Hematopoietic multipotent progenitor cell treated with erythropoietin and hydrocortisone succinate and interleukin-3 and kit ligand, for 15 days (in vitro differentiated cells): ENCODE measurements around the gene CTR9.

Experiments
- DNase-seq: peaks from one replicate; pipeline ENCODE4 v3.0.0-alpha.2; 2015; ENCODE audit warnings: low spot score

The CTR9 gene

DNA sequence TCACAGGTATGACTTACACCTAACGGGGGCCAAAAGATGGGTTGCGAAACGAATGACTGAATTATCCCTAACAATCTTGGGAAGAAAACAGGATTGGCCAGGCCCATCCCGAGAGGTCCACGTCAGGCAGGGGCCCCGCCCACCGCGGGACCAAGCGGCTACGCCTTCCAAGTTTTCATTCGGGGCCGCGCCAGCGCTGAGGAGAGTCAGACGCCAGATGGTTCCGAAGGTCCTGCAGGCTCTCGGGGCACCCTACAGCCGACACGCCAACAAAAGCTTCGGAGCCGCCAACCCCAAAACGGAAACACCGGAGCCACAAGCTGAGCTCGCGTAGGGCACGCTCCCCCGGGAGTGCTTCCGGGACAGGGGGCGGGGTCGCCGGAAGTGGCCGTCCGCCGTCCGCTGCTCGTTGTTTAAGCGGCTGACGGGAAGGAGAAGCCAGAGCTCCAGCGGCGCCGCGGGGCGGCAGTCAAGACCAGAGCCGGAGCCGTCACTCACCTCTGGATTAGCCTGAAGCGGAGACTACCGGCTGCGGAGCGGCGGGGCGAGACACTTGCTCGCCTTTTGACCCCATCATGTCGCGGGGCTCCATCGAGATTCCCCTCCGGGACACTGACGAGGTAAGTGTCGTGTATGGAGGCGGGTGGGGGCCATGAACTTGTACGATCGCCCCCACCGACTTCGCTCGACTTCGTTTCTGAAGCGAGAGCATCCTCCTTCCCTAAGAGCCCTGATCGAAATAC is at the start of gene CTR9:
TSS of gene CTR9 (plus strand) at position 409 of the 743 bp plus-strand sequence. CDS start at position 576, 167 bp downstream.
- peak; percentile 87 for DNase-seq

DNA sequence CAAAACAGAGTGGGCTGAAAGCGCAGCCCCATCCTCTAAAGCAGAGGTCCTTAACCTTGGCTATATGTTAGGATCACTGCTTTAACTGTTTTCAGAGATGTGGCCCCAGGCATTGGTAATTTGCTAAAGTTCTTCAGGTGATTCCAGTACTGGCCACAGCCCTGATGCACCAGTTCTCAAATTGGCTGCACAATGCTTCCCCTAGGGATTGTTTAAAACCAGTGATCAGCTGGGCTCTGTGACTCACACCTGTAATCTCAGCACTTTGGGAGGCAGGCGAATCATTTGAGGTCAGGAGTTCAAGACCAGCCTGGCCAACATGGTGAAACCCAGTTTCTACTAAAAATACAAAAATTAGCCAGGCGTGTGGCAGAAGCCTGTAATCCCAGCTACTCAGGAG is 49.1 kb upstream of the CTR9 start:
- no peak for DNase-seq

DNA sequence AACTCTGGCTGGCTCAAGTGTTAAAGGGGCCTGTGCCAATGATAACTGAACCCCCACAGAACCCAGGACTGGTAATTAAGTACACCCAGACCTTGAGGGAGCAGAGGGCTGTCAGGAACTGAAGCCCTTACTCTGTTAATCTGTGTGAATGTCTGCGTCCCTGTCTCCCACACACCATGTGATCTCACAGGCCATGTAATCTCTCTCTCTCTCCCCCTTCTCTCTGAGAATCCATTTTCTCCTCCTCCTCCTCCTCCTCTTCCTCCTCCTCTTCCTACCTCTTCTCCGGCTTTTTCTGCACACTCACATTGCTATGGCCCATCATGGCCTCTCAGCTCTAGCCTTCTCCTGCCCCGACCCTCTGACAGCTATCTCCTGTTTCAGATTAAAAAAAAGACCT is 42.9 kb upstream of the CTR9 start:
- no peak for DNase-seq

DNA sequence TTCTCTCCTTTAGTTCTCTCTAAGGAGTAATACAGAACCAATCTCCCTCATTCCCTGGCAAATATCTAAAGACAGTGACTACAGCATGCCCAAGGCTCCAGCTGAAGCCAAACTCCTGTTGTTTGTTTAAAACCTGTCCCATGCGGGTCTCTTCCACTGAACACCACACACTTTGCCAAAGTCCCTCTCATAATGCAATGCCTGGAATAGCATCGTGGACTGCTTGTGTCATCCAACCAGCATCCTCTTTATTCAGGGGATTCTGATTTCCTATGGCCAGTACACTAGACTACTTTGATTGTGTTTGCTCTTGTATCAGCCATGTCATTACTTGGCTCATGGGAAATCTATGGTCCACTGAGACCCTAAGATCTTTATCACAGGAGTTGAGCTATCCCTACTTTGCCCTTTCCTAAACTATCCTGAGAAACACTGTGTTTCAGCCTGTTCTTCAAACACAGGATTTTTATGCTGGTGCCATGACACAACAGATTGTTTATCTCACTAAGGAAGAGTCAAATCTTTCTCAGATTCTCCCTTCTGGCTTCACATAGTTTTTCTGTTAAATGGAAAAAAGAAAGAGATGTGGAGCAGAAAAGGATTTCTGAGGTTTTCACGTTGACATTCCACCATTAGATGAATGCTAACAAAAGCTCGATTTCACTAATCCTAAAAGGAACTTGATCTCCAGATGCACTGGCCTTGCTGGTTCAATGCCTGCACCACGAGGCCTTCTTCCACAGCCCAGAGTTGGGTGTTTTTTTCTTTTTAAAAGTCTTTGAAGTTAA is 41.6 kb upstream of the CTR9 start:
- DNase-seq = no peak

DNA sequence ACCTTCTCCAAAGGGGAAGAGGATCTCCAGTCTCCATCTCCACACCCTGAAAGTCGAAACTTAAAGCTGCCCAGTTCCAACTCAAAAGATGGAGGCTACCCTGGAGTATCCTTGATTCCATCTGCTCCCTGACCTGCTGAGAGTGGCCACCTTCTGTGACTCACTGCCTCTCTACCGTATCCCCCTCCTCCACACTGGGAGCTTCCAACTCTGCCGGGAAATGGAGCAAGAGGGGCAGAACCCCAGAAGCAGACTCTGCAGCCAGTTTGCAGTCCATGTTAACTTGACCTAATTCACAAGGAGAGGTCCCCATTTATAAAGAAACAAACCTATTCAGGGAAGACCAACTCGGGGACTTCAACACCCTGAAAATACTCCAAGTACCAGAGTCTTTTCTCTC is 35.5 kb upstream of the CTR9 start:
- no peak for DNase-seq

DNA sequence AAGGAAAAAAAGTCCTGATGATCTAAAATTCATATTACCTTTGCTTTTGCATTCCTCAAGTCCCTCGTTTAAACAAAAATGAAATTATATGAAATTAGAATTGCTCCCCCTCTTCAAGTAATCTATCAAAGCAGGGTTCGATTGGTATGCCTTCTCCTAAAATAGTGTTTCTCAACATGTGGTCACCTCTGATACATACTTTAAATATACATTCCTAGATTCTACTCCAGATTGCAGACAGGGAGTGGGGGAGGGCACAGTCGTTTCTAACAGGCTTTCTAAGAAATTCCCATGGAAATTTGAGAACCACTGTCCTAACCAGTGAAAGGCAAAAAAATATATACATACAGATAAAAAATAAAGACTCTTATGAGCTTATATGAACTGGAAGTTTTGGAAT is 34.9 kb upstream of the CTR9 start:
- no peak for DNase-seq

DNA sequence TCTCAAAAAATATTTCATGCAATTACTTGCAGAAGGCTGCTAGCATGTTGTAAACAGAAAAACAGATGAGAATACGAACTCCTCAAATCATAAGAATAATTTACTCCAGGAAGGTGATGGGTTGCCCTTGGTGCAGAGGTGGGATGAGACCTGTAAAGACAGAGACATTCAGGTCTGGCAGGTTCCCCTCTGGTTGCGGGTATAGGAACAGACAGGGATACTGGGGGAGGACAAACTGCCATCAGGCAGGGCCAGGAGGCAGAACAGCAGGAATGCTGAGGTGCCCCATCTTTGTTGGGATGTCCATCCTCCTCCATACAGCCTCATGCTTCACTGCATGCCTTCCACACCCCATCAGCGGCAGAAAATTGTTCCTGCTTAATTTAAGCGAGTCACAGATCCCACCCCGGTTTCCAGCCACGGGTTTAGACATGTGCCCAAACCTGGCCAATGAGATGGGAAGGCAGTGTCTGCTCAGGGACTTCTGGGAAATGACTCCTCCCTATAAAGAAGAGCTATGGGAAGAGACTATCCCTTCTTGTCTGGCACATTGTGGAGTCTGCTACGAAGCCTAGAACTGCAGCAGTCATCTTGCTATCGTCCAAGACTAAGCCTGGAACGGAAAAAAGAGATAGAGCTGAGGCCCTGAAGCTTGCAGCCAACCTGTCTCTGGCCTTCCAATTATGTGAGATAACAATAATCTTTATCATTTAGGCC is 34.3 kb upstream of the CTR9 start:
- no peak for DNase-seq

DNA sequence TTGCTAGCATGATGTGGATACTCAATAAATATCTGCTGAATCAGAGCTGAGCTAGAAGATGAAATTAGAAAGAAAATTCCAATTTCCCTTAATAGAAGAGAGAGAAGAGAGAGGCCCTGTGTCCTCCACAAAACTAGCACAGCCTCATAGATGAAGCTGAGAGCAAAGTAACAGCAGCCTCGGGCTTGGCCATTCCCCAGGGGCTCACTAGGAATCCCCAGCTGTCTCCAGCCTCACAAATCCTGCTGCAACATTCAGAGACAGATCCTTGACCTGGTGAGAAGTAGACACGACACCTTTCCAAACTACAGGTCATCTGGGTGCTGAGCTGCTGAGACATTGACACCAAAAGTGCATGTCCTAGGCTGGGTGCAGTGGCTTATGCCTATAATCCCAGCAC is 31.4 kb upstream of the CTR9 start:
- no peak for DNase-seq

DNA sequence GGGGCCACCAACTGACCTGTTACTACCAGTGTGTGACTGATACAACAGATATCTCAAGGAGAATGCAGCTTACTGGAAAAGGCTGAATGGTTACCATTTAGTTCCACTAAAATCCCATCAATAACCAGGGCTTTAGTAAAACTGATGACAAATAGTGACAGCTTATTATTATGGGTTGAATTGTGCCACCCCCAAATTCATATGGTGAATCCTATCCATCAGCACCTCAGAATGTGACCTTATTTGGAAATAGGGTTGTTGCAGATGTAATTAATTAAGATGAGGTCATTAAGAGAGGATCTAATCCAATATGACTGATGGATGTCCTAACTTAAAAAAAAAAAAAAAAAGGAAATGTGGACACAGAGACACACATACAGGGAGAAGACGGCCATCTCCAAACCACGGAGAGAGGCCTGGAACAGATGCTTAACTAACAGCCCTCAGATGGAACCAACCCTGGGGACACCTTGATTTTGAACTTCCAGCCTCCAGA is 30.1 kb upstream of the CTR9 start:
- no peak for DNase-seq

DNA sequence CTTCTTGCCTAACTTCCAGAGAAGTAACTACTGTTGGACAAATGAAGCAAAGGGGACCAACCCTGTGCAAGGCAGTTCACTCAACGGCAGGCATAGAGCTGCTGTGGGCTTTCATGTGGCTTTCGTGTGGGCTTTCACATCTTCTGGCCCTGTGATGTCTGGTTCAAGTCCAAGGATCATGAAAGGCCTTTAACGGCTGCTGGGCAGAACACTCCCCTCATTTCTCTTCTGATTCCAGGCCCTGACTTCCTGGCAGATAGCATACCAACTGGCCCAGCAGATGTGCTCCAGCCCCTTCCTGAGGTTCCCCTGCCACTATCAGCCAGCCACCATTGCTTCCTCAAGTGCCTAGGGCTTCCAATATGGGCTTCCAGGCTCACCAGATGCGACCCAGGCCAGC is 28.7 kb upstream of the CTR9 start:
- no peak for DNase-seq

DNA sequence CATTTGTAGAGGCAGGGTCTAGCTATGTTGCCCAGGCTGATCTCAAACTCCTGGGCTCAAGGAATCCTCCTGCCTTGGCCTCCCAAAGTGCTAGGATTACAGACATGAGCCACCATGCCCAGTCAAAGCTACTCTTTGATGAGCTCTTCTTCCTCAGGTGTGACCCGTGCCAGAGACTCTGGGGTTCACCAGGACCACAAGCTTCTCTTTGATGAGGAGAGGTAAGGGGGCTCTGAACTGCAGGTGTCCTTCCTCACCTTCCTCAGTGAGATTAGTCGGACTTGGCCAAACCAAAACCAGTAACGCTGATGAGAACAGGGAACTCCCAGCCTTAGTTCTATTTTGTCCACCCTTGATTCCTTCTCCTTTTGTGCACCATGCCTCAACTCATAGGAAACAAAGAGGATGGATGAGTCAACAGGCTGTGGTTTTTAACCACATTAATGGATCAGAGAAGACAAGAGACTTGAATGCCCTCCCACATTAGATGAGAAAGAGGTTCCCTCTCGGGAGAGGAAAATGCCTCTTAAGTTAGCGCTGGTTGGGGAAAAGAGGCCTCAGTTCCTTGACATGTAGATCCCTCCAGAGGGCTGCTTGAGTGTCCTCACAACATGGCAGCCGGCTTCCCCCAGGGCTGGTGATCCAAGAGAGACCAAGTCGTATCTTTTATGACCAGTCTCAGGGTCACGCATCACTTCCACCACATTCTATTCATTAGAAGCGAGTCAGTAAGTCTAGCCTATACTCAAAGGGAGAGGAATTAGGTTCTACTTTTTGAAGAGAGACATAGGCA is 25.7 kb upstream of the CTR9 start:
- no peak for DNase-seq

DNA sequence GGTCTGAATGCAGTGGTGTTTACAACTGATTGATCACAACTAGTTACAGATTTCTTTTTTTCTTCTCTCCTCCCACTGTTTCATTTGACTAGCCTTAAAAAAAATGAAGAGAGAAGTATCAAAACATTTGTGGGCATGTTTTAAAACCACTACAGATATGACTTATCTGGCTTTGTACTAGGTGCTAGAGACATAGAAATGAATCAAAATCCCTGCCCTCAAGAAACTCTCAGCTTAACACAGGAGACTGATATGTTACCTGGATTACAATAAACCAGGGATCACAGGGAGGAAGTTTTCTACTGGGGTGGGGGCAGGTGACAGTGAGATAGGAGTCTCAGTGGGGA is 25.2 kb upstream of the CTR9 start:
- DNase-seq = no peak

DNA sequence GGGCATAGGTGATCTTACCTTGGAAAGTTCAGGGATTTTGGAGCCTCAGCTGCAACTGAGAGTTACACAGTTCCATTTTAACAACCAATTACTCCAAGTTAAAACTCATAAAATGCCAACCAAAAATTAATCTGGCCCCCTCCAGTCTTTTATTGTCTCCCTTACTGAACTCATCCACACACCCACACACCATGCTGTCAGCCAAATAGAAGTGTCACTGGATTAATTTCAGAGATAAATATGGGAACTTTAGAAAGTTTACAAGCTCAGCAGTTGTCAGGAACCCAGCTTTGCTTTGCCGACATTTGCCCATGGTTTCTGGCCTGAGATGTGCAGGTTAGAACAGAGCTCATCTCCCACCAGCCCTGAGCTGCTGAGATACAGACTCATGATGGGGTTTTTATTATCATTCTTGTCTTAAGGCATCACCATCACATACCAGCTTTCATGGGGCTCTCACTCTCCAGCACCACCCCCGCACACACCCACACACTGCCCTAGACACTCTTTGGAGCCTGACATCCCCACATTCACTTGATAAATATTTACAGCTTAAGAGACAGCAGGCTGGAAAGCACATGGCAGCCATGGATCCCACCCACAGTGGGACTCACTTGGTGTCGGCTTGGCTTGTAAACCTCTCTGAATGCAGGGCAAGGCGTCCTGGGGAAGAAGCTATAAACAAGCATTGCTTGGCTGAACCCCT is 23.7 kb upstream of the CTR9 start:
- DNase-seq = no peak

DNA sequence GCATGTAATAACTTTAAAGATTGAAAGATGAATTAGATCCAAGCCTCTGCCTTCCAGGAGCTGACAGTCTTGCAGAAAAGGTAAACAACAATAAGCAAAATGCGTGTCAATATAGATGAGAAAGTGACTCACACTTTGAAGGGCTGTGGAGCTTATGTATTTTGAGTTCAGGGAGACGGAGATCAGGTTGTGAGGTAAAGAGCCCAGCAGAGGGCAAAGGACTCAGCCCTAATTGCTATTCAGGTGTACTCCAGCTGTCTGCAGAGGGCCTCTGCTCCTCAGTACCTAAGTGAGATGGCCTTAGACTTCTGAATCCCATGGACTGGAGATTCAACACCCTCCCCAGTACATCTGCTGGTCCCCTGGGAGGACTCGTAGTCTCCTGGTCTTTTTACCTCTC is 22.9 kb upstream of the CTR9 start:
- DNase-seq = no peak

DNA sequence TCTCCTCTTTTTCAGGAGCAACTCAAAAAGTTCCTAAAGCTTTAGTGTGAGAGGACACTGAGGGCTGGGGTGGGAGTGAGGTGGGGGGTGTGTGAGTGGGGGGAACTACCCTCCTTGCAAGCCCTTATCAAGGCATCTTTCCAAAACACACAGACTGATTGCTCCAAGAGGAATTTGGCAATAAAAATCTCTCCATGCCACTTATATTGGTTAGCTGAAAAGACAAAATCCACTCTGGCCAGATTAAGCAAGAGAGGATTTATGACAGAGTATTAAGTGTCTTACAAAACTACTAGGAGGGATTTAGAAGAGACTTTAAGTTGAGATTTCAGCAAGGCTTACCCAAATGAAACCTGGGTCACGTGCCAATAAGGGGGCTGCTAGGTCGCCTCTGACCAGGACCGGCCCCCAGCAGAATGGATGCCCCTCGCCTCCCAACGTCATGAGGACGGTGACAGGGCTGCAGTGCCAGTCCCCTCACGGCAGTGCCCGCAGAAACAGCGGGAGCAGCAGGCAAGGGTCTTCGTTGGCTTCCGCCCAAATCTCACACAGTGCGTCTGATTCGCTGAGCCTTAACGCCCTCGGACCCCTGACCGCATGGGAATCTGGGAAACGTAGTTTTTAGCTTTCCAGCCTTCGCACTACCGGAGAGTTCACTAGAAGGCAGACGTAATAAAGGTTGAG is 22.1 kb upstream of the CTR9 start:
- no peak for DNase-seq

DNA sequence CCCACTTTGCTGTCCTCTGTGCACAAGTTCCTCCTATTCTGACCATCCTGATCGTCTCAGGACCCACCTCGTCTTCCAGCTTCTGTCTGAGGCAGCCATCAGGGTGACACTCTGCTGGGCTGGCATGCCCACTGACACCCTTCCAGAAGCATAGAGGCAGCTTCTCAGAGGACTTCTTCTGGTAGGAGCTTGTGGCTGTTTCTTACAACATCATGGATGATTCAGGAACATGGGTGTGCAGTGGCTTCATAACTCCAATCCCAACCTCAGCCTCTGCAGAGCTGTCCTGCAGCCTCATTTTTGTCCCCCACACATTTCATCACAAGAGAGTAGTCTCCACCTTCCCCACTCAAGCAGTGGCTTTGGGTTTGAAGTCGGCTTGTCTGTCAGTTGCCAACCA is 20.9 kb upstream of the CTR9 start:
- no peak for DNase-seq

DNA sequence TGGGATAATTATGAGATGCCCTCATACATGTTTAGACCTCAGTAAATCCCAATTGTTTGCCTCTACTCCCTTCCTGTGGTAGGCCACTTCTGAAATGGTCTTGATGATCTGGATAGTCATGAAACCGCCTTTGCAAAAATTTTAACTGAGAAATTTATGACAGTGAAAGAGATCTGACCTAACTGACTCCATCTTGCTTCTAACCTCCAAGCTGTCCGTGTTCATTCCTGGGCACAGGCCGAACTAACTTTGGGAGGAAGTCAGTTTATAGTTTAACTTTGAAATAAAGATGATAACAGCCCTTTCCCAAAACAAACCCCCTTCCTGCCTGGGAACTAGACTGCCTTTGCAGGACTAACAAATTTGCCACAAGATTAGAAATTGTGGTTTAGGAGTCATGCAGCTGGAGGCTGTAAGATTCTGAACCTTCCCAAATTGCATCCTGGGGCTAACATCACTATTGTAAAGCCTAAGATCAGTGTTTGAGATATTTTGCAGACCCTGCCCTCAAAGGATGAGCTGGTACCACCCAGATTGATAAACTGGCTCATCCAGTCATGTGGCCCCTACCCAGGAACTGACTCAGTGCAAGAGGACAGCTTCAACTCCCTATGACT is 19.9 kb upstream of the CTR9 start:
- no peak for DNase-seq

DNA sequence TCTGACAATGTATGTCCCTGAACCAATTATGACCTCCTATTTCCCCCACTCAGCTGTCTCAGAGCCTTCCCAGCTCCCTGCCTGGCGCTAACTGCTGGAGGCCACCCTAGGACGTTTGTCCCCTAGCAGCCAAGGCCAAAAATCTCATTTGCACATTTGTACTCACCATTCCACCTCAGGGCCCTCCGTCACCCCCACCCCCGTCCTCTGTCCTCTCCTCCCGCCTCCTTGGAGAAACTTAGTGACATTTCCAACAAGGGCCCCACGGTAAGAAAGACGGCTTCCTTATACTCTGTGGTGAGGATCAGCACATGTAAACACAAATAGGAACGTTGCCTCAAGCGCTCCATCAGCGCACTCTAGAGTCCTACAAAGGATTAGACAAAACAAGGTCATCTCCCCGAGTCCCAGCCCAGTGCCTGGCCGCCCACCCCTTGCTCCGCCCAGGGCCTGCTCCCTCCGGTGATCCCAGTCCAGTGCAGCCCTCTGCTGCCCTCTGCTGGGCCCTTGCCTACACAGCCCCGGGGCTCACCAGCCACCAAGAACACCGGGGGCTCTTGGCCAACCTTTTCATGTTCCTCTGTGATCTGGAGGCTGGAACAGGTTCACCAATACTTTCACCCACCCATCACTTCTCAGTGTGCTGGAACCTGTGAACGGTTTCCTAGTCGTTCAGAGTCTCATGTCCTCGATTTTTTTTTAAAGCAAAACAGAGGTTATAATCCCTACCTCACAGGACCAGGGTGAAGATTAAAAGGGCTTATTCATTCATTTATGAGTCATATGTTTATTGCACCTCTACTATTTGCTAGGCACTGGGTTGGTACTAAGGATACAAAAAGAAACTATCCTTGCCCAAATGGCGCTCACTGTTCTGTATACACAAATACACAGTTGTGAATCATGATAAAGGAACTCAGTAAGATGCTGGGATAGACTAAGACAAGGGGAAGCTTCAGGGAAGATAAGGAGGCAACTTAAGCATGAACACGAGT is 15.3 kb upstream of the CTR9 start:
- peak; percentile 86 for DNase-seq
